Stimulated activated CD4-positive, alpha-beta T cell treated with anti-CD3 and anti-CD28 coated beads, TNF-alpha, amount 100 ng/mL, for 24 hours (primary cell): Measurements from ENCODE around the gene XYLT2.

Experiments
- DNase-seq, 3 experiments: peaks; one replicate each; pipeline ENCODE4 v3.0.0-alpha.2; 2020; ENCODE audit warnings: low read depth in 3 of 3

Gene XYLT2

GRCh38 chr17:50348522-50349242 is 2.8 kb downstream of the XYLT2 start:
- no peak for DNase-seq

DNA sequence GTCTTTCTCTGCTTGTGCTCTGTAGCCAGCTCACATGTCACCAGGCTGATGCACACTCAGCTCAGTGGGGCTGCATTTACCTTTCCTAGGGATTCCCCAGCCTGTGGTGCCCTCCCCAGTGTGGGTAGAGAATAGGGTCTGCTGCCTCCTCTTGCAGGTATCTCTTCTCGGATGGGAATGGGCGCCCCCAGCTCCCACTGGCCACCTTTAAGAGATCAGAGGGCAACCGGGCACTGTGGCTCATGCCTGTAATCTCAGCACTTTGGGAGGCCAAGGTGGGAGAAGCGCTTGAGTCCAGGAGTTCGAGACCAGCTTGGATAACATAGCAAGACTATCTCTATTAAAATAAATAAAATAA is 3.3 kb downstream of the XYLT2 start:
- DNase-seq = no peak

DNA sequence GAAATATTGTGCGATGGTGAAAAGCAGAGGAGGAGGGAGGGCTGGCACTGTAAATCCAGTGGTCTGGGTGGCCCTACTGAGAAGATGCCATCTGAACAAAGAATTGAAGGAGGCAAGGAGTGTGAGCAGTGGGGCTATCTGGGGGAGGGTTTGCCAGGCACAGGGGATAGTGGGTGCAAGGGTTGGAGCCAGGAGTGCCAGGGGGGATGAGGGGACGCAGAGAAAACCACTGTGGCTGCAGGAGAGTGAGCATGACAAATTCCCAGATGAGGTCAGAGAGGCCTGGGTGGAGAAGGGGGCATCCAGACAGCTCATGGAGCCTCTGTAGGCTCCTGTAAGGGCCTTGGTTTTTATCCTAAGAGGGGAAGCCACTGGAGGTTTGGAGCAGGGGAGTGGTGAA is 4.8 kb downstream of the XYLT2 start:
- DNase-seq = no peak

- DNase-seq = no peak
These were observed 6.3 kb downstream of the XYLT2 start for GRCh38 chr17:50352072-50352692.

DNA sequence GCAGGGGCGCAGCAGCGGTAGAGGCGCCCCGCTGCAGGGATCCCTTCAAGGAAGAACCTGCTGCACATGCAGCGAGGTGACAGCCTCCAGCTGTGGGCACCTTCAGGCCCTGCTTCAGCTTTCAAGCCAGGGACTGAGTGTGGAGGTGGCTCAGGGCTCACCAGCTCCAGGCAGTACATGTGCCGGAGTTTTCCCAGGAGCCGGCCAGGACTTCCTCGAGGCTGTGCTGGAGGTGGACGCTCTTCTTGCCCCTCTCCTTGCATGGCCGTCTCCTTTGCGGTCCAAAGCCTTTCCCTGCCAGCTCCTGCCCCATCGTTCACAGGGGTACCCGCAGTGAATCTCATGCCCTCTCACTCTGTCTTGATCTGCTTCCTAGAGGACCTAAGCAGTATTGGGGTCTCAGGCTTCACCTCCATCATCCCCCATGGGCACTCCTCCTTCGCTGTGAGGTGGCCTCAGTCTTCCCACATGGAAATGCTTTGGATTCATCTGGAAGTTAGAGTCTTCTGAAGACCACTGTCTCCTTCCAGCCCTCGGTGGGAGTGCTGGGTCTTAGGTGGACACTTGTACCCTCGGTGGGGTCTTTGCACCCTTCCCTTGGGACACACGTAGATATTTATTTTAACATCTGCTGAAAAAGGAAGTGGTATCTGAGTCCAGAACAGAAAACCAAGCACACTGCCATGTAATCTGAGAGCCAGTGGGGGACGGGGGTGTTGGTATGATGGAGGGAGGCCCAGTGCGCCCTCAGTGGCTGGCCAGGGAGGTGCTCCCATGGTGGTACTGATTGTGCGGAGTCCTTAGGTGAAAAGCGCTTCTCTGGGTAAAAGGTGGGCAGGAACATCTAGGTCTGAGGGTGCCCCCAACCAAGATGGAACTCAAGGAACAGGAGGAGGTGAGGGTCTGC is 7.0 kb downstream of the XYLT2 start:
- no peak for DNase-seq

DNA sequence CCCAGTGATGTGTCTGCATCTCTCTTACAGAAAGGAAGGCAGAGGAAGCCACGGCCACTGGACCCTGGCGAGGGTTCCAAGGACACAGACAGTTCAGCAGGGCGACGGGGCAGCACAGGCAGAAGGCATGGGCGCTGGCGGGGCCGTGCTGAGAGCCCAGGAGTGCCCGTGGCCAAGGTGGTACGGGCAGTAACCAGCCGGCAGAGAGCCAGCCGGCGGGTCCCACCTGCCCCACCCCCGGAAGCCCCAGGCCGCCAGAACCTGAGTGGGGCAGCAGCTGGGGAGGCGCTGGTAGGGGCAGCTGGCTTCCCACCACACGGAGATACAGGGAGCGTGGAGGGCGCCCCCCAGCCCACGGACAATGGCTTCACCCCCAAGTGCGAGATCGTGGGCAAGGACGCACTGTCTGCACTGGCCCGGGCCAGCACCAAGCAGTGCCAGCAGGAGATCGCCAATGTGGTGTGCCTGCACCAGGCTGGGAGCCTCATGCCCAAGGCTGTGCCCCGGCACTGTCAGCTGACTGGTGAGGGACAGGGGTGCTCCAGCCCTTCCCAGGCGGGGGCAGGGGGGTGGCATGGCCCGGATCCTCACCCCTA is 7.8 kb downstream of the XYLT2 start:
- no peak for DNase-seq

DNA sequence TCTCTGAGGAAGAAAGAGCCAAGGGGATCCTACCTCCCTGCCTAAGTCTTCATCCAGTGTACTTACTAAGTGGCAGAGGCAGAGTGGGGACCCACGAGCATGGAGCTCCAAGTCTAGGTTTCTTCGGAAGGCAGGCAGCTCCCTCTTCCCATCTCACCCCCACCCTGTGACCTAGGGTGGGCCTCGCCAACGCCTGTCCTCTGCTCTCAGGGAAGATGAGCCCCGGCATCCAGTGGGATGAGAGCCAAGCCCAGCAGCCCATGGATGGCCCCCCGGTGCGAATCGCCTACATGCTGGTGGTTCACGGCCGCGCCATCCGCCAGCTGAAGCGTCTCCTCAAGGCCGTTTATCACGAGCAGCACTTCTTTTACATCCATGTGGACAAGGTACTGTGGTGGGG is 8.3 kb downstream of the XYLT2 start:
- DNase-seq = no peak

GRCh38 chr17:50354776-50355175 is 8.8 kb downstream of the XYLT2 start:
- no peak for DNase-seq

DNA sequence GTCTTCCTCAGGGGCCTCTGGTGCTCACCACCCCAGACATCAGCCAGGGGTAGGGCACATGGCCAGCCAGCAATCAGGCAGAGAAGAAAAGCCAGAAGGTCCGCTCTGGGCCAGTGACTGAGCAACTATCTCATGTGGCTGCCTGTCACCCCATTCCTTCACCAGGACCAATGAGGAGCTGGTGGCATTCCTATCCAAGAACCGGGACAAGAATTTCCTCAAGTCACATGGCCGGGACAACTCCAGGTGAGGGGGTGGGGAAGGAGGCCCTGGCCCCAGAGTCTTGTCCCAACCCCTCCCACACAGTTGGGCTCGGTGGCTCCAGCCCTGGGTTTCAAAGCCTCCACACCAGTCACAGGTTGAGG is 9.4 kb downstream of the XYLT2 start:
- no peak for DNase-seq

DNA sequence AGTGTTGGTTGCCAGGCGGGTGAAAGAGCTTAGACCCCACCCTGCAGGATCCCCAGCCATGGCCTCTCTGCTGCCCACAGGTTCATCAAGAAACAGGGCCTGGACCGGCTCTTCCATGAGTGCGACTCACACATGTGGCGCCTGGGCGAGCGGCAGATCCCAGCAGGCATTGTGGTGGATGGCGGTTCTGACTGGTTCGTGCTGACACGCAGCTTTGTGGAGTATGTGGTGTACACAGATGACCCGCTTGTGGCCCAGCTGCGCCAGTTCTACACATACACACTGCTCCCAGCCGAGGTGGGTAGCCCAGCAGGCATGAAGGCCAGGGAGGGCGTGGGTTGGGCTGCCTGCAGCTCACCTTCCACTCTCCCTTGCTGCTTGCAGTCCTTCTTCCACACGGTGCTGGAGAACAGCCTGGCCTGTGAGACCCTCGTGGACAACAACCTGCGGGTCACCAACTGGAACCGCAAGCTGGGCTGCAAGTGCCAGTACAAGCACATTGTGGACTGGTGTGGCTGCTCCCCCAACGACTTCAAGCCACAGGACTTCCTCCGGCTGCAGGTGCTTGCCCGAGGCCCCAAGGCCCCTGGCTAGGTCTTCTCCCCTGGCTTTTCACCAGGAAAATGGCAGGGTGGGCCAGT is 9.9 kb downstream of the XYLT2 start:
- no peak for DNase-seq

GRCh38 chr17:50356418-50356817 is 10.5 kb downstream of the XYLT2 start:
- DNase-seq = no peak

GRCh38 chr17:50356892-50357510 is 11.1 kb downstream of the XYLT2 start:
- no peak for DNase-seq

DNA sequence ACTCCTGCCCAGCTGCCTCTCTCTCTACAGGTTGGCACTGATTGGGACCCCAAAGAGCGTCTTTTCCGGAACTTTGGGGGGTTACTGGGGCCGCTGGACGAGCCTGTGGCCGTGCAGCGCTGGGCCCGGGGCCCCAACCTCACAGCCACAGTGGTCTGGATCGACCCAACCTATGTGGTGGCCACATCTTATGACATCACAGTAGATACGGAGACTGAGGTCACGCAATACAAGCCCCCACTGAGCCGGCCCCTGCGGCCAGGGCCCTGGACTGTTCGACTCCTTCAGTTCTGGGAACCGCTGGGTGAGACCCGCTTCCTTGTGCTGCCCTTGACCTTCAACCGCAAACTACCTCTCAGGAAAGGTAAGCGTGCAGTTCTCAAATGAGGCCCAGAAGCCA is 12.3 kb downstream of the XYLT2 start:
- no peak for DNase-seq

- no peak for DNase-seq
These were observed 13.2 kb downstream of the XYLT2 start for GRCh38 chr17:50359005-50359699.

GRCh38 chr17:50359998-50360461 is 14.1 kb downstream of the XYLT2 start:
- no peak for DNase-seq

- DNase-seq = no peak
These were observed 14.7 kb downstream of the XYLT2 start for GRCh38 chr17:50360486-50361115.

DNA sequence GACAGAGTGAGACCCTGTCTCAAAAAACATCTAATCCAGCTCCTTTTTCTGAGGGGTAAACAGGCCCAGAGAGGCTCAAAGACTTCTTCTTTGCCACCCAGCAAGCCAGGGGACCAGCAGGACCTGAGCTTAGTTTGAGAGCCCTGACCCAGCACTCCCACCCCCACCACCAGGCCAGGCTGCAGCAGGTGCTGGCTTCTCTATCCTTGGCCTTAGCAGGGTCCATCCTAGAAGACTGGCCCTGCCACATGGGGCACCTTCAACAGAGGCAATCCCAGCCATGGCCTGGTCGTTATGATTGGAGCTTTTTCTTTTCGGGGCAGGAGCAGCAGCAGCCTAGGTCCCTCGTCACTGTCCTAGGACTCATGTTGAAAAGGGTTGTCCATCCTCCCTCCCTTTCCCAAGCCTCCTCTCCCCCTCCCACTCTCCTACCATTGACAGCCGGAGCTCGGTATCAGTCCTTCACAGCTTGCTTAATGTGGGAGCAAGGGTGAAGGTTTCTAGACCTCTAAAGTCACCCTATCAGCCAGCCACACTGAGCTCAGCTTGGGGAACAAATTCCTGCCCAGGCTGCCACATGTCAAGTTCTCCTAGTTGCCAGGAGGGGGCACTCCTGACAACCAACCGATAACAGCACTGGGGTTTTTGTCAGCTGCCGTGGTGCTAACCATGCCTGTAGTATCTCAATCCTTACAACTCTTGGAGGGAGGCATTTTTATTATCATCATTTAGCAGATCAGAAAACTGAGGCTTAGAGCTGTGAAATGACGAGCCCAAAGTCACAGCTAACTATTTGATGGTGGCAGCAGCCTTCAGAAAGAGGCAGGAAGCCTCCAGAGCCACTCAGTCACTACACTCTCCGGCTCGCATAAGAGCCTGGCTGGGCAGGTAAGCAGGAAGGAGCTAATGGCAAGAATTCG is 15.9 kb downstream of the XYLT2 start:
- DNase-seq = peak; percentile 28 to 53 (median 34)

DNA sequence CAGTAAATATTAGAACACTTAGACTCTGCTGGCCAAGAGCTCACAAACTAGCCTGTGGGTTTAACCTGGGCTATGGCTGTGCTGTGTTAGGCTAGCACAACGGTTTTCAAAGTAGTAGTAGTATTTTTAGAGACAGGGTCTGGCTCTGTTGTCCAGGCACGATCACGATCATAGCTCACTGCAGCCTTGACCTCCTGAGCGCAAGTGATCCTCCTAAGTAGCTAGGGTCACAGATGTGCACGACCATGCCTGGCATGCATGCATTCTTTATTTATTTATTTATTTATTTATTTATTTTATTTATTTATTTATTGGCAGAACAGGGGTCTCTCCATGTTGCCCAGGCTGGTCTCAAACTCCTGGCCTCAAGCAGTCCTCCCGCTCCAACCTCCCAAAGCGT is 16.7 kb downstream of the XYLT2 start:
- DNase-seq = no peak
